ENCODE data around the gene WAPL. TPM values are rescaled to one million over a fixed set of nuclear protein-coding genes. Genes with fewer than 3 reads are reported as not detected.
A peak's percentile ranks its signal among the peaks of the same experiment; 100 is the strongest.

The WAPL gene
- total RNA-seq, 1 donor from 2014 or later = 43.2 TPM

- FAIRE-seq (no peak), DNase-seq (ENCODE audit: low read depth) (no peak)
- Histone ChIP-seq H4K20me1 (ENCODE audit: insufficient read depth, low read length) (no peaks in the 10 kb centered on the region), H2AFZ (ENCODE audit: low read depth, low read length) (no peak overlapping the region), H3K27me3 (ENCODE audit: insufficient read depth, low read length) (no peaks in the 10 kb centered on the region), H3K4me1 (ENCODE audit: insufficient read depth, low read length) (no peaks in the 10 kb centered on the region), H3K4me3 (ENCODE audit: insufficient read depth, low read depth, low read length) (no peak overlapping the region), H3K9me3 (ENCODE audit: insufficient read depth, low read depth, low read length) (no peaks in the 10 kb centered on the region), H3K36me3 (ENCODE audit: insufficient read depth, low read length) (peaks cover 39% of the 10 kb centered on the region), H3K27ac (ENCODE audit: low read depth, low read length) (no peak overlapping the region), H3K79me2 (ENCODE audit: insufficient read depth, low read length) (peaks cover 4% of the 10 kb centered on the region), H3K9ac (ENCODE audit: low read length) (no peak overlapping the region), H3K4me2 (ENCODE audit: low read length) (no peak overlapping the region)
- TF ChIP-seq CTCF (IDR thresholded peaks at IDR 0.05; ENCODE audit: insufficient read depth, low read depth, low read length) = no peak
- no peak for TF ChIP-seq EZH2 (IDR thresholded peaks at IDR 0.05; ENCODE audit: insufficient read depth, low read length)
- no peaks in the 10 kb centered on the region for H3K9me3 Mint-ChIP-seq (ENCODE audit: unreplicated experiment)
- H3K4me3 Mint-ChIP-seq (ENCODE audit: unreplicated experiment) = no peak overlapping the region
- H3K4me1 Mint-ChIP-seq (ENCODE audit: low read depth, unreplicated experiment) = peaks cover 13% of the 10 kb centered on the region
- peaks cover 27% of the 10 kb centered on the region for H3K36me3 Mint-ChIP-seq (ENCODE audit: low read depth, unreplicated experiment)
- H3K27me3 Mint-ChIP-seq (ENCODE audit: low read depth, unreplicated experiment) = no peaks in the 10 kb centered on the region
- no peak overlapping the region for H3K27ac Mint-ChIP-seq (ENCODE audit: unreplicated experiment)
Observed at GRCh38 chr10:86450806-86451603, 70.6 kb downstream of the WAPL start.

GRCh38 chr10:86449926-86450558 is 71.5 kb downstream of the WAPL start:
- no peak for FAIRE-seq
- H3K36me3 Mint-ChIP-seq (ENCODE audit: low read depth, unreplicated experiment) = peaks cover 22% of the 10 kb centered on the region
- Histone ChIP-seq H3K79me2 (ENCODE audit: insufficient read depth, low read length) (peaks cover 4% of the 10 kb centered on the region), H3K27ac (ENCODE audit: low read depth, low read length) (no peak overlapping the region), H3K4me2 (ENCODE audit: low read length) (no peak overlapping the region), H3K36me3 (ENCODE audit: insufficient read depth, low read length) (peaks cover 46% of the 10 kb centered on the region), H4K20me1 (ENCODE audit: insufficient read depth, low read length) (no peaks in the 10 kb centered on the region), H3K4me1 (ENCODE audit: insufficient read depth, low read length) (no peaks in the 10 kb centered on the region), H3K27me3 (ENCODE audit: insufficient read depth, low read length) (no peaks in the 10 kb centered on the region), H3K9me3 (ENCODE audit: insufficient read depth, low read depth, low read length) (no peaks in the 10 kb centered on the region), H2AFZ (ENCODE audit: low read depth, low read length) (no peak overlapping the region), H3K4me3 (ENCODE audit: insufficient read depth, low read depth, low read length) (no peak overlapping the region), H3K9ac (ENCODE audit: low read length) (no peak overlapping the region)
- H3K4me3 Mint-ChIP-seq (ENCODE audit: unreplicated experiment) = no peak overlapping the region
- H3K9me3 Mint-ChIP-seq (ENCODE audit: unreplicated experiment) = no peaks in the 10 kb centered on the region
- DNase-seq (ENCODE audit: low read depth) = no peak
- peaks cover 13% of the 10 kb centered on the region for H3K4me1 Mint-ChIP-seq (ENCODE audit: low read depth, unreplicated experiment)
- TF ChIP-seq EZH2 (IDR thresholded peaks at IDR 0.05; ENCODE audit: insufficient read depth, low read length) (no peak), CTCF (IDR thresholded peaks at IDR 0.05; ENCODE audit: insufficient read depth, low read depth, low read length) (no peak)
- H3K27me3 Mint-ChIP-seq (ENCODE audit: low read depth, unreplicated experiment) = no peaks in the 10 kb centered on the region
- no peak overlapping the region for H3K27ac Mint-ChIP-seq (ENCODE audit: unreplicated experiment)

- peak overlapping the region; percentile 72 for H3K27ac Mint-ChIP-seq (ENCODE audit: unreplicated experiment)
- H3K4me1 Mint-ChIP-seq (ENCODE audit: low read depth, unreplicated experiment) = peaks cover 30% of the 10 kb centered on the region
- DNase-seq (ENCODE audit: low read depth) (no peak), FAIRE-seq (no peak)
- Histone ChIP-seq H3K4me1 (ENCODE audit: insufficient read depth, low read length) (peaks cover 13% of the 10 kb centered on the region), H3K4me3 (ENCODE audit: insufficient read depth, low read depth, low read length) (no peak overlapping the region), H3K9ac (ENCODE audit: low read length) (no peak overlapping the region), H3K36me3 (ENCODE audit: insufficient read depth, low read length) (peaks cover 35% of the 10 kb centered on the region), H2AFZ (ENCODE audit: low read depth, low read length) (no peak overlapping the region), H3K27me3 (ENCODE audit: insufficient read depth, low read length) (no peaks in the 10 kb centered on the region), H3K9me3 (ENCODE audit: insufficient read depth, low read depth, low read length) (no peaks in the 10 kb centered on the region), H4K20me1 (ENCODE audit: insufficient read depth, low read length) (no peaks in the 10 kb centered on the region), H3K27ac (ENCODE audit: low read depth, low read length) (peak overlapping the region; percentile 23), H3K79me2 (ENCODE audit: insufficient read depth, low read length) (peaks cover 4% of the 10 kb centered on the region), H3K4me2 (ENCODE audit: low read length) (no peak overlapping the region)
- H3K36me3 Mint-ChIP-seq (ENCODE audit: low read depth, unreplicated experiment) = peaks cover 19% of the 10 kb centered on the region
- TF ChIP-seq CTCF (IDR thresholded peaks at IDR 0.05; ENCODE audit: insufficient read depth, low read depth, low read length) = no peak
- no peak for TF ChIP-seq EZH2 (IDR thresholded peaks at IDR 0.05; ENCODE audit: insufficient read depth, low read length)
- H3K27me3 Mint-ChIP-seq (ENCODE audit: low read depth, unreplicated experiment) = no peaks in the 10 kb centered on the region
- no peaks in the 10 kb centered on the region for H3K9me3 Mint-ChIP-seq (ENCODE audit: unreplicated experiment)
- H3K4me3 Mint-ChIP-seq (ENCODE audit: unreplicated experiment) = no peak overlapping the region
Observed at GRCh38 chr10:86447432-86447831, 74.2 kb downstream of the WAPL start.
